ENCODE measurements around the gene SOD2.

SOD2 gene

GRCh38 chr6:159727717-159728445, 34.8 kb upstream of the SOD2 start:
- TF ChIP-seq CTCF (IDR thresholded peaks at IDR 0.05) = no peak

- TF ChIP-seq CTCF (IDR thresholded peaks at IDR 0.05) = no peak
Measured at GRCh38 chr6:159726918-159727716, 34.1 kb upstream of the SOD2 start, which contains the start of gene WTAP. WTAP (plus strand) TSS chr6:159727506; CDS start chr6:159736266, 8,760 bp downstream.

GRCh38 chr6:159726255-159726917, 33.3 kb upstream of the SOD2 start:
- TF ChIP-seq CTCF (IDR thresholded peaks at IDR 0.05) = no peak

GRCh38 chr6:159724778-159725177, 31.7 kb upstream of the SOD2 start:
- TF ChIP-seq CTCF (IDR thresholded peaks at IDR 0.05) = no peak

GRCh38 chr6:159723259-159723658, 30.2 kb upstream of the SOD2 start:
- TF ChIP-seq CTCF (IDR thresholded peaks at IDR 0.05) = no peak

- no peak for TF ChIP-seq CTCF (IDR thresholded peaks at IDR 0.05)
Measured at GRCh38 chr6:159722655-159723054, 29.6 kb upstream of the SOD2 start.

GRCh38 chr6:159720708-159721107, 27.7 kb upstream of the SOD2 start:
- TF ChIP-seq CTCF (IDR thresholded peaks at IDR 0.05) = peak; percentile 51; the same call in 1 of the 2 replicates
